K562 (cell line): Measurements from ENCODE around the gene H2AZ2. TPM values are rescaled to one million over a fixed set of nuclear protein-coding genes. Genes with fewer than 3 reads are reported as not detected.

Source experiments
- AFF1 ChIP-seq, 2 experiments: fragments of 450-650 bp; IDR thresholded peaks; 2 replicates each; pipeline ENCODE4 v1.6.1; 2018; ENCODE audit warnings: mild to moderate bottlenecking in 2 of 2, low read depth in 1 of 2; ENCODE audit not compliant: partially characterized antibody in 2 of 2
- ARHGAP35 ChIP-seq: fragments of 450-650 bp; IDR thresholded peaks from 2 replicates; pipeline ENCODE4 v1.6.1; 2018; ENCODE audit not compliant: partially characterized antibody
- ARNT ChIP-seq, 2 experiments: fragments of 450-650 bp; IDR thresholded peaks; 2 replicates each; pipeline ENCODE4 v1.6.1; 2016; ENCODE audit warnings: mild to moderate bottlenecking in 1 of 2
- CBX5 ChIP-seq: IDR thresholded peaks from 2 replicates; pipeline ENCODE4 v1.6.1; 2014; ENCODE audit warnings: low read depth, borderline replicate concordance
- KAT7 ChIP-seq: sonication (generic); formaldehyde crosslinking; IDR thresholded peaks from 2 replicates; pipeline ENCODE4 v1.8.0; 2022; ENCODE audit warnings: missing genetic modification reagents, mild to moderate bottlenecking, borderline replicate concordance
- MYBL2 ChIP-seq, 2 experiments: fragments of 450-650 bp in 1 of 2; sonication (generic) in 1 of 2; formaldehyde crosslinking in 1 of 2; IDR thresholded peaks; 2 replicates each; pipeline versions ENCODE4 v1.6.1 to v1.8.1; 2017 to 2022; ENCODE audit warnings: borderline replicate concordance in 1 of 2, inconsistent platforms in 1 of 2, low read depth in 1 of 2, mild to moderate bottlenecking in 1 of 2, missing genetic modification reagents in 1 of 2, moderate library complexity in 1 of 2
- SFPQ ChIP-seq: fragments of 200-400 bp; formaldehyde crosslinking; IDR thresholded peaks from 2 replicates; pipeline ENCODE4 v1.6.1; 2017; ENCODE audit warnings: mild to moderate bottlenecking, low read depth, low read length, moderate library complexity
- SMAD3 ChIP-seq: fragments of 450-650 bp; formaldehyde crosslinking; conservative IDR thresholded peaks from 2 replicates; pipeline ENCODE4 v1.4.0; 2020; ENCODE audit warnings: mild to moderate bottlenecking
- TCF7L2 ChIP-seq: fragments of 150-350 bp; IDR thresholded peaks from 2 replicates; pipeline ENCODE4 v1.6.1; 2016; ENCODE audit warnings: low read depth, mild to moderate bottlenecking, low read length, moderate library complexity
- ZBTB7A ChIP-seq: IDR thresholded peaks from 2 replicates; pipeline ENCODE4 v1.6.1; 2011; ENCODE audit warnings: low read depth, mild to moderate bottlenecking, low read length, moderate library complexity, borderline replicate concordance; ENCODE audit not compliant: control insufficient read depth
- ZNF140 ChIP-seq: fragments of 250-450 bp; sonication (Bioruptor Pico); IDR thresholded peaks from 2 replicates; pipeline ENCODE4 v1.8.0; 2021; ENCODE audit warnings: moderate library complexity, mild to moderate bottlenecking, inconsistent platforms
- ZNF766 ChIP-seq: fragments of 200-800 bp; sonication (Bioruptor generic); conservative IDR thresholded peaks from 2 replicates; pipeline ENCODE4 v1.6.1; 2016; ENCODE audit warnings: missing genetic modification characterization, missing compliant biosample characterization
- polyA plus RNA-seq, 8 experiments: library from polyadenylated mRNA; depleted of rRNA in 4 of 8; stranded (reverse) in 5 of 8; unstranded in 3 of 8; fragments of >200 nt; fragmentation: Nextera tagmentation in 2 of 8; fragmentation: Illumina TruSeq in 1 of 8; extraction: Ambion mirVana in 2 of 8; extraction: Trizol in 1 of 8; gene quantifications; 2 replicates each; pipeline versions ENCODE4 v1.2.1 to v1.2.3, GENCODE V29; 2011 to 2014; ENCODE audit warnings: inconsistent platforms in 1 of 8, missing spikeins in 1 of 8
- total RNA-seq, 7 experiments: library from RNA; depleted of rRNA in 6 of 7; stranded (reverse); fragments of >200 nt in 6 of 7; fragmentation: Illumina TruSeq in 2 of 7; extraction: Trizol in 2 of 7; gene quantifications; 2 replicates each; pipeline versions ENCODE4 v1.2.1 to v1.2.3, GENCODE V29; 2011 to 2021; ENCODE audit warnings: low replicate concordance in 1 of 7
- TF ChIP-seq, protein P1 (sequence below): sonication (generic); formaldehyde crosslinking; IDR thresholded peaks from 2 replicates; pipeline ENCODE4 v1.4.0; 2020; ENCODE audit warnings: mild to moderate bottlenecking, missing genetic modification reagents
- TF ChIP-seq, protein P2 (sequence below): IDR thresholded peaks from 2 replicates; pipeline ENCODE4 v1.6.1; 2011; ENCODE audit not compliant: insufficient read length; ENCODE audit errors: extremely low read depth

H2AZ2 gene
- total and polyA plus RNA-seq, 9 of the 15 experiments (the other 6 are each of a cell fraction or from before 2014, with no cell fraction given): 105 to 382 (median 286) TPM

DNA sequence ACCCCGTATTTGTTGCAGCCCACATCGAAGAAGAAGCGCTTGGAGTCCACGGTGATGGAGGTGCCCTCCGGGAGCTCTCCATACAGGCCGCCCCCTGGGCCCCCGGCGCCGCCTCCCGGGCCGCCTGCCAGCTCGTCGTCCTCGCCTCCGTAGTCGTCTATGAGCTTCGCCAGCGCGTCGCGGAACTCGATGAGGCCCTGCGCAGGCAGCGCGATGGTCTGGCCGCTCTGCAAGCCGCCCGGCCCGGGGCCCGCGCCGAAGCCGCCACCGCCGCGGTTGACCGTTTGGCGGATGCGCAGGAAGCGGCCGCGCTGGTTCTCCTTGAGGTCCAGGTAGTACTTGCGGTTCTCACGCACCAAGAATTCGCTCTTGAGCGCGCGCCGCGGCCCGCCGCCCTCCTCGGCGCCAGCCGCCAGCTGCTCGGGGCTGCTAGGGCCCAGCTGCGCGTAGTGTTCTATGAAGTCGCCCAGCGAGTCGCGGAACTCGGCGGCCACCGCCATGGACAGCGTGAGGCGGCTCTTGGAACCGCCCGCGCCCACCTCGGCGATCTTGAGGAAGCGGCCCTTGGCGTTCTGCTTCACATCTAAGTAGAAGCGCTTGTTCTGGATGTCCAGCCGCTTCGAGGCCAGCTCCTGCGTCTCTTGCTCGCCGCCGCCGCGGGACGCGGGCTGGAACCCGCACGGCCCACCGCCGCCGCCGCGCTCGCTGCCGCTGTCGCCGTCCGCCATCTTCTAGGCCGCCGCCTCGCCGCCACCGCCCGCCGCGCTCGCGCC lies 36.9 kb upstream of the H2AZ2 start (continued):
- TF ChIP-seq, protein P1, sequence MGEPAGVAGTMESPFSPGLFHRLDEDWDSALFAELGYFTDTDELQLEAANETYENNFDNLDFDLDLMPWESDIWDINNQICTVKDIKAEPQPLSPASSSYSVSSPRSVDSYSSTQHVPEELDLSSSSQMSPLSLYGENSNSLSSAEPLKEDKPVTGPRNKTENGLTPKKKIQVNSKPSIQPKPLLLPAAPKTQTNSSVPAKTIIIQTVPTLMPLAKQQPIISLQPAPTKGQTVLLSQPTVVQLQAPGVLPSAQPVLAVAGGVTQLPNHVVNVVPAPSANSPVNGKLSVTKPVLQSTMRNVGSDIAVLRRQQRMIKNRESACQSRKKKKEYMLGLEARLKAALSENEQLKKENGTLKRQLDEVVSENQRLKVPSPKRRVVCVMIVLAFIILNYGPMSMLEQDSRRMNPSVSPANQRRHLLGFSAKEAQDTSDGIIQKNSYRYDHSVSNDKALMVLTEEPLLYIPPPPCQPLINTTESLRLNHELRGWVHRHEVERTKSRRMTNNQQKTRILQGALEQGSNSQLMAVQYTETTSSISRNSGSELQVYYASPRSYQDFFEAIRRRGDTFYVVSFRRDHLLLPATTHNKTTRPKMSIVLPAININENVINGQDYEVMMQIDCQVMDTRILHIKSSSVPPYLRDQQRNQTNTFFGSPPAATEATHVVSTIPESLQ (CRISPR knock-in tag): no peak
- TF ChIP-seq ZBTB7A (peak; percentile 64; the same call in 1 of the 2 replicates), CBX5 (no peak), ARNT (IDR thresholded peaks at IDR 0.05) (no peak), SFPQ (no peak), AFF1 (IDR thresholded peaks at IDR 0.05; ENCODE audit: low read depth in 1 of 2, partially characterized antibody in 2 of 2) (no peak), TCF7L2 (no peak), MYBL2 (IDR thresholded peaks at IDR 0.05; ENCODE audit: low read depth) (no peak), MYBL2 (CRISPR knock-in tag; IDR thresholded peaks at IDR 0.05; ENCODE audit: borderline replicate concordance) (no peak), ZNF766 (CRISPR knock-in tag) (peak; percentile 23; the same call in 1 of the 2 replicates), ARHGAP35 (no peak), ZNF140 (no peak), KAT7 (CRISPR knock-in tag) (no peak), SMAD3 (CRISPR knock-in tag) (no peak)
- TF ChIP-seq, protein P2, sequence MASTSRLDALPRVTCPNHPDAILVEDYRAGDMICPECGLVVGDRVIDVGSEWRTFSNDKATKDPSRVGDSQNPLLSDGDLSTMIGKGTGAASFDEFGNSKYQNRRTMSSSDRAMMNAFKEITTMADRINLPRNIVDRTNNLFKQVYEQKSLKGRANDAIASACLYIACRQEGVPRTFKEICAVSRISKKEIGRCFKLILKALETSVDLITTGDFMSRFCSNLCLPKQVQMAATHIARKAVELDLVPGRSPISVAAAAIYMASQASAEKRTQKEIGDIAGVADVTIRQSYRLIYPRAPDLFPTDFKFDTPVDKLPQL: no peak
